A673 (cell line): ENCODE measurements around the gene KCNK7.

Experiments used
- CTCF ChIP-seq: fragments of 300-800, 200-600 bp; sonication (generic); conservative IDR thresholded peaks from 2 replicates; pipeline ENCODE4 v1.5.1; 2017; ENCODE audit warnings: low read depth, mild to moderate bottlenecking, antibody characterized with exemption, low read length, moderate library complexity, mixed read lengths
- EZH2 ChIP-seq: fragments of 200-600 bp; sonication (generic); IDR thresholded peaks from 2 replicates; pipeline ENCODE4 v1.6.1; 2017; ENCODE audit warnings: borderline replicate concordance, low read depth, mild to moderate bottlenecking, mixed read lengths, antibody characterized with exemption, low read length; ENCODE audit not compliant: poor library complexity, severe bottlenecking

- TF ChIP-seq CTCF (no peak), EZH2 (no peak)
Measured at GRCh38 chr11:65641297-65642013, 45.9 kb upstream of the KCNK7 start.
